Psoas muscle (tissue), 8 donors: ENCODE results near the gene ZNF93. TPM values are rescaled to one million over a fixed set of nuclear protein-coding genes. Genes with fewer than 3 reads are reported as not detected.
"Not testable (repeated sequence)": the region's sequence is repeated elsewhere in the genome, so short reads cannot be mapped to it uniquely, and the experiment has no call there.

Experiments
- ATAC-seq, 4 donors: fragments of 200-7000 bp; cut with Tn5 transposase; one replicate each; pipeline ENCODE4 v1.9.1; 2020; ENCODE audit warnings: moderate library complexity in 3 of 4, mild to moderate bottlenecking in 2 of 4
- DNase-seq, 2 donors: peaks; one replicate each; pipeline ENCODE4 v3.0.0-alpha.2; 2020
- H3K27ac ChIP-seq: fragments of 200-600 bp; one replicate; pipeline ENCODE4 v1.8.0; 2022
- H3K27me3 ChIP-seq, 3 donors: fragments of 200-600 bp in 1 of 3; one replicate each; pipeline versions ENCODE4 v1.6.1 to v1.8.0; 2013 to 2022; ENCODE audit warnings: low read length in 2 of 3, mild to moderate bottlenecking in 2 of 3, moderate library complexity in 1 of 3; ENCODE audit not compliant: insufficient read depth in 3 of 3
- H3K36me3 ChIP-seq, 2 donors: fragments of 200-600 bp in 1 of 2; one replicate each; pipeline versions ENCODE4 v1.6.1 to v1.8.0; 2013 to 2022; ENCODE audit warnings: low read depth in 1 of 2, mild to moderate bottlenecking in 1 of 2, moderate library complexity in 1 of 2; ENCODE audit not compliant: insufficient read depth in 1 of 2
- H3K4me1 ChIP-seq: fragments of 200-600 bp; one replicate; pipeline ENCODE4 v1.8.0; 2022
- H3K4me3 ChIP-seq: fragments of 200-600 bp; one replicate; pipeline ENCODE4 v1.8.0; 2022; ENCODE audit warnings: mild to moderate bottlenecking
- H3K9me3 ChIP-seq: fragments of 200-600 bp; one replicate; pipeline ENCODE4 v1.8.0; 2022
- CTCF ChIP-seq: fragments of 200-600 bp; IDR thresholded peaks from one replicate; pipeline ENCODE4 v1.8.0; 2022; ENCODE audit warnings: antibody characterized with exemption
- WGBS, 3 donors: extraction: QIAGEN DNeasy Blood & Tissue Kit; methylation state at CpG; one replicate each; pipeline versions ENCODE4 v1.1.6 to v1.1.7; 2013; 5-methylcytosine and 5-hydroxymethylcytosine counted together
- intact Hi-C, 2 donors: fragments of 100-400 bp; cut with DNase I; formaldehyde crosslinking; loops; one replicate each; pipeline versions ENCODE4 v1.11.0 to v1.14.2; 2022
- polyA plus RNA-seq, 3 donors: library from polyadenylated mRNA; stranded (reverse); fragments of 200-250 nt; gene quantifications; one replicate each; pipeline ENCODE4 v1.2.3, GENCODE V29; 2013
- total RNA-seq, 4 donors: library from RNA; stranded (reverse); fragmentation: NEBNext Ultra II Directional in 2 of 4; extraction: Animal tissue kit (Norgen Biotek cat#: 25700) in 2 of 4; gene quantifications; one replicate each; pipeline versions ENCODE4 v1.2.1 to v1.2.4, GENCODE V29; 2021 to 2023
- donor health status: healthy with polysubstance abuse.
- donor health status: DM: no; HTN: no; CAD: no; lungs with moderate emphysema.
- donor health status: Bipolar disorder and iron deficiency.
- donor health status: healthy.
- donor health status: DM: yes; HTN: yes; CAD: no.
- donor health status: DM: no; HTN: no; CAD: no.
- donor health status: DM: no; HTN: no; CAD: no.
- donor health status: DM: yes; HTN: yes; CAD: no.

The ZNF93 gene
- total and polyA plus RNA-seq, 7 donors = 0.69 to 2.3 (median 1.4) TPM

GRCh38 chr19:19964416-19964815 lies 63.7 kb downstream of the ZNF93 start:
- WGBS, 3 donors = 81 to 88% (median 88%) methylated on average over 7 of the region's 7 CpGs
- DNase-seq (no peak), ATAC-seq (no peak)
- no peak overlapping the region for H3K4me3 ChIP-seq
- no peaks in the 10 kb centered on the region for H3K36me3 ChIP-seq
- H3K9me3 ChIP-seq = peaks cover 20% of the 10 kb centered on the region
- TF ChIP-seq CTCF = no peak
- H3K4me1 ChIP-seq = no peaks in the 10 kb centered on the region
- no peak overlapping the region for H3K27ac ChIP-seq
- peaks cover 0 to 1% (median 0%) of the 10 kb centered on the region in 3 donors for H3K27me3 ChIP-seq
- intact Hi-C loops = loop anchor here in 1 of 2 donors (5.0 kb wide), 1 partner anchor 432 kb away; no protein-coding TSS in a partner anchor

- intact Hi-C loops, ATAC-seq, DNase-seq, H3K27me3 ChIP-seq, H3K27ac ChIP-seq, H3K4me3 ChIP-seq, H3K4me1 ChIP-seq, H3K36me3 ChIP-seq: not testable (repeated sequence)
- H3K9me3 ChIP-seq = peaks cover 20% of the 10 kb centered on the region
- WGBS, 3 donors = 80 to 92% (median 91%) methylated on average over 2 to 3 of the region's 3 CpGs
These were observed 65.4 kb downstream of the ZNF93 start for GRCh38 chr19:19966126-19966525.

- intact Hi-C loops = no loop called here
- no peak overlapping the region for H3K4me3 ChIP-seq
- WGBS, 3 donors = 79 to 90% (median 82%) methylated on average over 4 of the region's 4 CpGs
- no peak overlapping the region for H3K27ac ChIP-seq
- no peak for TF ChIP-seq CTCF
- H3K4me1 ChIP-seq = no peaks in the 10 kb centered on the region
- peaks cover 20% of the 10 kb centered on the region for H3K9me3 ChIP-seq
- no peak for DNase-seq
- ATAC-seq = no peak
- H3K27me3 ChIP-seq = peaks cover 0 to 1% (median 0%) of the 10 kb centered on the region in 3 donors
- no peaks in the 10 kb centered on the region for H3K36me3 ChIP-seq
These were observed 66.1 kb downstream of the ZNF93 start for GRCh38 chr19:19966862-19967261.

Other genes starting within 250 kb of the ZNF93 start
- gene ATP13A1, start 237.3 kb upstream of the ZNF93 start, total RNA-seq = 10 to 100 TPM; 17.5 to 27.5 (median 21.4) TPM
- gene ATP13A1, start 237.3 kb upstream of the ZNF93 start, polyA plus RNA-seq = 10 to 100 TPM; 15.4 to 23.8 (median 20.6) TPM
- gene ZNF101, start 232.1 kb upstream of the ZNF93 start, total RNA-seq = 1 to 10 TPM; 1.5 to 3.1 (median 1.9) TPM
- 1 to 10 TPM; 2.1 to 3.8 (median 2.5) TPM for gene ZNF101, start 232.1 kb upstream of the ZNF93 start, polyA plus RNA-seq
- 1 to 10 TPM; 1.5 to 3.4 (median 2.1) TPM for gene ZNF14, start 167.8 kb upstream of the ZNF93 start, total RNA-seq
- gene ZNF14, start 167.8 kb upstream of the ZNF93 start, polyA plus RNA-seq = 1 to 10 TPM; 1.0 to 2.1 (median 1.7) TPM
- 10 to 100 TPM in 1 of 4 donors, 1 to 10 TPM in 3; 6.8 to 12.5 (median 8.7) TPM for gene ZNF506, start 79.2 kb upstream of the ZNF93 start, total RNA-seq
- 1 to 10 TPM; 2.4 to 8.7 (median 2.7) TPM for gene ZNF506, start 79.2 kb upstream of the ZNF93 start, polyA plus RNA-seq
- 10 to 100 TPM in 1 of 4 donors, 1 to 10 TPM in 3; 4.5 to 10.9 (median 6.5) TPM for gene ZNF253, start 35.1 kb upstream of the ZNF93 start, total RNA-seq
- gene ZNF253, start 35.1 kb upstream of the ZNF93 start, polyA plus RNA-seq = 10 to 100 TPM in 1 of 3 donors, 1 to 10 TPM in 2; 1.5 to 13.5 (median 4.2) TPM
- gene ZNF682, start 138.6 kb downstream of the ZNF93 start, total RNA-seq = 1 to 10 TPM in 1 of 4 donors, under 1 TPM in 3; 0.20 to 1.2 (median 0.77) TPM
- gene ZNF682, start 138.6 kb downstream of the ZNF93 start, polyA plus RNA-seq = 1 to 10 TPM in 1 of 3 donors, under 1 TPM in 2; 0.08 to 1.9 (median 0.78) TPM
- under 1 TPM in 3 of 4 donors, not detected in 1; 0.10 to 0.29 (median 0.24) TPM for gene ZNF90, start 177.1 kb downstream of the ZNF93 start, total RNA-seq
- gene ZNF90, start 177.1 kb downstream of the ZNF93 start, polyA plus RNA-seq = under 1 TPM; 0.13 to 0.45 (median 0.27) TPM